Caki2 (cell line): ENCODE measurements around the gene TENM4. TPM values are rescaled to one million over a fixed set of nuclear protein-coding genes. Genes with fewer than 3 reads are reported as not detected.
"Not testable (repeated sequence)": the region's sequence is repeated elsewhere in the genome, so short reads cannot be mapped to it uniquely, and the experiment has no call there.

ENCODE experiments used
- DNase-seq: peaks from one replicate; pipeline ENCODE4 v3.0.0-alpha.2; 2015; ENCODE audit warnings: low read depth
- in situ Hi-C: cut with HindIII; loops from 2 replicates; pipeline ENCODE4 v1.10.0; 2016; ENCODE audit warnings: low sequenced_read_pairs, low pct_unique_long_range_greater_than_20kb, mixed read lengths
- total RNA-seq: library from RNA; depleted of rRNA; stranded (reverse); fragments of >200 nt; shearing (Covaris generic); gene quantifications from 2 replicates; pipeline ENCODE4 v1.2.3, GENCODE V29; 2014; ENCODE audit warnings: low replicate concordance

Gene TENM4
- total RNA-seq, 1 experiment from 2014 or later, result 0.17 TPM

GRCh38 chr11:78921509-78921908, 519.3 kb downstream of the TENM4 start:
- in situ Hi-C loops, result no loop called here

GRCh38 chr11:78920329-78920728, 520.5 kb downstream of the TENM4 start:
- in situ Hi-C loops, result no loop called here
- no peak for DNase-seq

More at GRCh38 chr11:78921509-78921908, 519.3 kb downstream of the TENM4 start:
- DNase-seq, result no peak

GRCh38 chr11:78916759-78917158, 524.1 kb downstream of the TENM4 start:
- DNase-seq, result no peak
- in situ Hi-C loops, result no loop called here

DNA sequence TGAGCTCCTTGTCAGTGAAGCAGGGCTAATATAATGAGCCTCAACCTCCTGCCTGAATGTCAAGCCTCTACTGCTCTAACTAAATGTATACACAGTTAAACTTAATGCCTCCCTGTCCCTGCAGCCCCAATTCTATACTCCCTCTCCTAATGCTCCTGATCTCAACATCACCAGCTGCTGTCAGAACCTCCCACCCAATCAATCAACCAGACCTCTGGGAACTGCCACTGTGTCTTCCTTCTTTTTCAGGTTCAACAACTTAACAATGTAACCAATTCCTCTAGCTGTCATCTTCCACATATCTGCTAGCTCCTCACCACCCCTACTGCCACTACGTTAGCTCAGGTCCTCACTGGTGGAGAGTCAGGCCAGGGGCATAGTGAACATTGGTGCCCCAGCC, 526.3 kb downstream of the TENM4 start:
- no peak for DNase-seq
- in situ Hi-C loops, result no loop called here

- no peak for DNase-seq
- in situ Hi-C loops, result no loop called here
These were observed 528.1 kb downstream of the TENM4 start for GRCh38 chr11:78912778-78913177.

DNA sequence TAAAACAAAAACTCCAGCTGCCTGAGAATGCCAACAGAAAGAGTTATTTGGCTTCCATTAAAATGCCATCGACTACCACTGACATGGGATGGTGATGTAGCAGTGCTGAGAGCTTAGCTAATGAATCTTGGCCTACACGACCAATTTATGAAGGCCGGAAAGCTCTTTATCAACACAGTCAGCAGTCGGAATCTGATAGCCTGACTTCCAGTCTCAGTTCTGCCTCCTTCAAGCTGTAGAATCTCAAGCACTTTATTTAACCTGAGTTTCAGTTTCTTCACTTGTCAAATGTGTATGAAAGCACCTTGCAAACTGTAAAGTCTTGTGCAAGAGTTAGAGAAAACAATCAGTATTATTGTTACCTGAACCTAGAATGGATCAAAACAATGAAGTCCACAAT, 530.5 kb downstream of the TENM4 start:
- DNase-seq, result no peak
- in situ Hi-C loops, result no loop called here

DNA sequence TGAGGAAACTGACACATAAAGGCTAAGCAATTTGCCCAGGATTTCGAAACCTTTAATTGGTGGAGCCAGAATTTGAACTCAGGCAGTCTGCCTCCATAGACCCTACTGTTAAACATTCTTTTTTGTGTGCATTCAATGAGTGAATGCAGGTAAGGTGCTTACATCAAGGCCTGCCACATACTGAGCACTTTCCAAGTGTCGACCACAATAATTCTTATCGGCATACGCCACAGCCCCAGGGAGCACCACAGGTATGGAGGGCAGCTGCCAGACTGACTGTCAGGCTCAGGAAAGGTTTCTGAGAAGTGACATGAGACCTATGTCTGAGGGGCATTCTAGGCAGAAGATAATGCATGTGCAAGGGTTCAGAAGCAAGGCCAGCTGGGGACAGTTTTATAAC, 531.4 kb downstream of the TENM4 start:
- DNase-seq, result no peak
- in situ Hi-C loops, result no loop called here

- in situ Hi-C loops, result no loop called here
- no peak for DNase-seq
These were observed 533.2 kb downstream of the TENM4 start for GRCh38 chr11:78907636-78908035.

DNA sequence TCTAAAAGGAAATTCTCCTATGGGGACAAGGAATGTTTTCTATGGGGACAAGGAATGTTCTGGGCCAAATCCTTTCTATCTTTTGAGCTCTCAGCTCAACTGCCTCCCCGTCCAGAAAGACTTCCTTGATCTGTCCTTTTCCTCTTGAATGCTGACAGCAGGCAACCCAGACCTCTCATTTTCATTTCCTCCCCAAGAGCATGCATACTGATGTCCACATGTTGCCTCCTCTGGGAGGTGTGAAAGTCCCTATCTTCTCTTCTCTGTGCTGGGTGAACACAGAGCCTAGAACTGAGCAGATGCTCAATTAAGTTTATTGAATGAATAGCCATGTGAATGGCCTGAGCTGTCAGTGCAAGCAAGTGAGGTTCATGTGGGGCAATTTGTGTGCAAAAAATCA, 534.3 kb downstream of the TENM4 start:
- in situ Hi-C loops, result no loop called here

GRCh38 chr11:78905756-78906155, 535.1 kb downstream of the TENM4 start:
- no peak for DNase-seq
- in situ Hi-C loops, result no loop called here

More for the DNA sequence above, 534.3 kb downstream of the TENM4 start:
- no peak for DNase-seq

- DNase-seq, result no peak
- in situ Hi-C loops, result no loop called here
These were observed 537.9 kb downstream of the TENM4 start for GRCh38 chr11:78902771-78903507.

DNA sequence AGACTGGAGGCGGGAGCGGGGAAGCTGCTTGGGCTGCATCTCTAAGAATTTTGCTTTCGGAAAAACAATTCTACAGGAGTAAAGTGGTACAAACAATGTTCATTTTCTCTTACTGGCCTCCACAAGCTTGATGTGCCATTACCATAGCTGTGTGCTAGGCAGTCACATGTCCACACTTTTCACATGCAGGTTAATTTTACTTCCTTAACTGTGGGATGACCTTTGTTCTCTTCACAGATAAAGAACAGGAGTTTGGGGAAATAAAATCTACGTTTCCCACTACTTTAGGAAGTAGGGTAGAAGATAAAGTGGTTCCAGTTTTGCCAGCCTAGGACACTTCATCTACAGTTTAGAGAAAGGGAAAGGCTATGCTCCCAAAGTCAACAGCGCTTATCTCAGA, 539.0 kb downstream of the TENM4 start:
- in situ Hi-C loops, result no loop called here
- DNase-seq, result no peak

- DNase-seq, result no peak
- in situ Hi-C loops, result no loop called here
These were observed 542.5 kb downstream of the TENM4 start for GRCh38 chr11:78898266-78898775.

GRCh38 chr11:78893996-78894395, 546.8 kb downstream of the TENM4 start:
- in situ Hi-C loops, result no loop called here
- DNase-seq, result no peak

DNA sequence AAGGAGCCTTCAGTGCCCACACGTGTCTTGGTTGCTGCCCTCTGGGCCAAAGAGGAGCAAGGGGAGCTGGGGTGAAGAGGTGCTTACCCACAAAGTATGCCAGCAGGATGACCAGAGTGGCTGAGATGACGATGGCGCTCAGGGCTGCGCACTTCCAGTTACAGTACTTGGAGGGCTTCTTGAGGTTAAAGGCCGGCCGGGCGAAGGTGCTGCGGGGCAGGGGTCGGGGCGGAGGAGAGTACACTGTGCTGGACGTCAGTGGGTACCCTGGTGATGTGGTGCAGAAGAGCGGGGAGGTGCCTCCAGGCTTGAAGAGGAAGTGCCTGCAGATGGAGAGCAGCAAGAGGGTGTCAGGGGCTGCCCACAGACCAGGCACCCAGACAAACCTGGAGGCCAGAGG, 551.1 kb downstream of the TENM4 start:
- in situ Hi-C loops, result no loop called here
- DNase-seq, result no peak

- in situ Hi-C loops, result no loop called here
- DNase-seq, result no peak
These were observed 554.2 kb downstream of the TENM4 start for GRCh38 chr11:78886616-78887015.

GRCh38 chr11:78884761-78885160, 556.1 kb downstream of the TENM4 start:
- no peak for DNase-seq
- in situ Hi-C loops, result no loop called here

GRCh38 chr11:78883506-78883905, 557.3 kb downstream of the TENM4 start:
- DNase-seq, result no peak
- in situ Hi-C loops, result no loop called here

- in situ Hi-C loops, DNase-seq: not testable (repeated sequence)
These were observed 561.5 kb downstream of the TENM4 start for GRCh38 chr11:78879094-78879980.
